HG02852 (cell line): ENCODE data around the gene ANKH.

Experiments
- ATAC-seq: cut with Tn5 transposase; IDR thresholded peaks from one replicate; pipeline ENCODE4 v1.9.1; 2021; ENCODE audit warnings: mild to moderate bottlenecking, moderate library complexity; ENCODE audit not compliant: unreplicated experiment

ANKH gene

GRCh38 chr5:14720236-14720923 lies 151.2 kb downstream of the ANKH start:
- no peak for ATAC-seq

GRCh38 chr5:14718778-14719177 lies 152.8 kb downstream of the ANKH start:
- no peak for ATAC-seq

- no peak for ATAC-seq
These were observed 154.5 kb downstream of the ANKH start for GRCh38 chr5:14716755-14717752.

GRCh38 chr5:14715481-14715880 lies 156.1 kb downstream of the ANKH start:
- no peak for ATAC-seq

GRCh38 chr5:14714706-14715105 lies 156.9 kb downstream of the ANKH start:
- ATAC-seq: no peak

- no peak for ATAC-seq
These were observed 157.8 kb downstream of the ANKH start for GRCh38 chr5:14713476-14714390.

GRCh38 chr5:14712666-14713065 lies 158.9 kb downstream of the ANKH start:
- ATAC-seq: no peak

- no peak for ATAC-seq
These were observed 159.4 kb downstream of the ANKH start for GRCh38 chr5:14712131-14712530.

- no peak for ATAC-seq
These were observed 161.1 kb downstream of the ANKH start for GRCh38 chr5:14710313-14710994.

- ATAC-seq: no peak
These were observed 163.0 kb downstream of the ANKH start for GRCh38 chr5:14708551-14708950.

- ATAC-seq: no peak
These were observed 163.7 kb downstream of the ANKH start for GRCh38 chr5:14707811-14708390.

- no peak for ATAC-seq
These were observed 165.0 kb downstream of the ANKH start for GRCh38 chr5:14706615-14707021.

- ATAC-seq: no peak
These were observed 166.0 kb downstream of the ANKH start for GRCh38 chr5:14705556-14705955.

- ATAC-seq: no peak
These were observed 169.2 kb downstream of the ANKH start for GRCh38 chr5:14702238-14702839.

- ATAC-seq: no peak
These were observed 170.0 kb downstream of the ANKH start for GRCh38 chr5:14701556-14701955.

- no peak for ATAC-seq
These were observed 170.8 kb downstream of the ANKH start for GRCh38 chr5:14700478-14701436.

- ATAC-seq: no peak
These were observed 171.7 kb downstream of the ANKH start for GRCh38 chr5:14699807-14700400.

GRCh38 chr5:14699159-14699558 lies 172.4 kb downstream of the ANKH start:
- no peak for ATAC-seq
